ENCODE data around the gene MYORG. TPM values are rescaled to one million over a fixed set of nuclear protein-coding genes. Genes with fewer than 3 reads are reported as not detected.

MYORG gene
- total RNA-seq, 1 donor from 2014 or later = 3.5 TPM

- no peak for DNase-seq (ENCODE audit: low read depth, low spot score)
Measured at GRCh38 chr9:34384368-34385165, 7.9 kb upstream of the MYORG start.

- DNase-seq (ENCODE audit: low read depth, low spot score) = no peak
Measured at GRCh38 chr9:34383904-34384303, 7.2 kb upstream of the MYORG start.

- DNase-seq (ENCODE audit: low read depth, low spot score) = no peak
Measured at GRCh38 chr9:34382879-34383278, 6.2 kb upstream of the MYORG start.

GRCh38 chr9:34382054-34382453 is 5.4 kb upstream of the MYORG start:
- DNase-seq (ENCODE audit: low read depth, low spot score) = no peak

GRCh38 chr9:34381323-34381722 is 4.6 kb upstream of the MYORG start:
- DNase-seq (ENCODE audit: low read depth, low spot score) = no peak

- no peak for DNase-seq (ENCODE audit: low read depth, low spot score)
Measured at GRCh38 chr9:34380511-34381315, 4.0 kb upstream of the MYORG start.

GRCh38 chr9:34380034-34380510 is 3.4 kb upstream of the MYORG start:
- no peak for DNase-seq (ENCODE audit: low read depth, low spot score)

GRCh38 chr9:34379334-34380033 is 2.8 kb upstream of the MYORG start:
- DNase-seq (ENCODE audit: low read depth, low spot score) = peak; percentile 55

GRCh38 chr9:34378376-34379060 is 1.8 kb upstream of the MYORG start:
- DNase-seq (ENCODE audit: low read depth, low spot score) = no peak

- DNase-seq (ENCODE audit: low read depth, low spot score) = no peak
Measured at GRCh38 chr9:34377404-34377746, 677 bp upstream of the MYORG start.

GRCh38 chr9:34375901-34376595 is 650 bp downstream of the MYORG start:
- no peak for DNase-seq (ENCODE audit: low read depth, low spot score)

- DNase-seq (ENCODE audit: low read depth, low spot score) = no peak
Measured at GRCh38 chr9:34374905-34375552, 1.7 kb downstream of the MYORG start.

GRCh38 chr9:34374339-34374738 is 2.4 kb downstream of the MYORG start:
- DNase-seq (ENCODE audit: low read depth, low spot score) = no peak

GRCh38 chr9:34373749-34374148 is 2.9 kb downstream of the MYORG start:
- DNase-seq (ENCODE audit: low read depth, low spot score) = no peak

- DNase-seq (ENCODE audit: low read depth, low spot score) = no peak
Measured at GRCh38 chr9:34372467-34373011, 4.2 kb downstream of the MYORG start.

- DNase-seq (ENCODE audit: low read depth, low spot score) = no peak
Measured at GRCh38 chr9:34371886-34372466, 4.7 kb downstream of the MYORG start.

- DNase-seq (ENCODE audit: low read depth, low spot score) = no peak
Measured at GRCh38 chr9:34370970-34371880, 5.5 kb downstream of the MYORG start.

- no peak for DNase-seq (ENCODE audit: low read depth, low spot score)
Measured at GRCh38 chr9:34370335-34370969, 6.2 kb downstream of the MYORG start.

Data from pulmonary artery endothelial cell (primary cell).